Stimulated activated CD4-positive, alpha-beta T cell treated with anti-CD3 and anti-CD28 coated beads, Interleukin-4, amount 100 ng/mL, for 24 hours (primary cell): Measurements from ENCODE around the gene FAAH2.
A peak's percentile ranks its signal among the peaks of the same experiment; 100 is the strongest.
"Not testable (repeated sequence)": the region's sequence is repeated elsewhere in the genome, so short reads cannot be mapped to it uniquely, and the experiment has no call there.

Source experiments
- DNase-seq: peaks from one replicate; pipeline ENCODE4 v3.0.0-alpha.2; 2020

The FAAH2 gene

GRCh38 chrX:57286507-57287251 is at the start of gene FAAH2:
Gene FAAH2 (plus strand): TSS chrX:57286706. CDS start chrX:57286826, 120 bp downstream.
- peak; percentile 57 for DNase-seq

GRCh38 chrX:57241967-57242366 is 44.5 kb upstream of the FAAH2 start:
- DNase-seq, result no peak

- no peak for DNase-seq
Measured at GRCh38 chrX:57251965-57252364, 34.5 kb upstream of the FAAH2 start.

- DNase-seq, result no peak
Measured at GRCh38 chrX:57265126-57265525, 21.4 kb upstream of the FAAH2 start.

GRCh38 chrX:57266275-57266674 is 20.2 kb upstream of the FAAH2 start:
- no peak for DNase-seq

GRCh38 chrX:57266871-57267270 is 19.6 kb upstream of the FAAH2 start:
- no peak for DNase-seq

- DNase-seq, result no peak
Measured at GRCh38 chrX:57267308-57267707, 19.2 kb upstream of the FAAH2 start.

- DNase-seq, result no peak
Measured at GRCh38 chrX:57270980-57271379, 15.5 kb upstream of the FAAH2 start.

GRCh38 chrX:57282568-57282967 is 3.9 kb upstream of the FAAH2 start:
- no peak for DNase-seq

- DNase-seq, result no peak
Measured at GRCh38 chrX:57285001-57285400, 1.5 kb upstream of the FAAH2 start.

- DNase-seq, result no peak
Measured at GRCh38 chrX:57289089-57289488, 2.6 kb downstream of the FAAH2 start.

- no peak for DNase-seq
Measured at GRCh38 chrX:57294961-57295360, 8.5 kb downstream of the FAAH2 start.

- DNase-seq, result not testable (repeated sequence)
Measured at GRCh38 chrX:57295679-57296078, 9.2 kb downstream of the FAAH2 start.

- no peak for DNase-seq
Measured at GRCh38 chrX:57313583-57314215, 27.2 kb downstream of the FAAH2 start.

GRCh38 chrX:57329008-57329407 is 42.5 kb downstream of the FAAH2 start:
- no peak for DNase-seq

- DNase-seq, result not testable (repeated sequence)
Measured at GRCh38 chrX:57335790-57336189, 49.3 kb downstream of the FAAH2 start.

- no peak for DNase-seq
Measured at GRCh38 chrX:57353472-57354132, 67.1 kb downstream of the FAAH2 start.

GRCh38 chrX:57364145-57364544 is 77.6 kb downstream of the FAAH2 start:
- DNase-seq, result no peak

- no peak for DNase-seq
Measured at GRCh38 chrX:57366430-57366829, 79.9 kb downstream of the FAAH2 start.

- DNase-seq, result no peak
Measured at GRCh38 chrX:57367649-57368048, 81.1 kb downstream of the FAAH2 start.

GRCh38 chrX:57368158-57368557 is 81.7 kb downstream of the FAAH2 start:
- no peak for DNase-seq

GRCh38 chrX:57379296-57379695 is 92.8 kb downstream of the FAAH2 start:
- no peak for DNase-seq

GRCh38 chrX:57380026-57380796 is 93.7 kb downstream of the FAAH2 start:
- no peak for DNase-seq
